SK-N-MC (cell line): ENCODE measurements around the gene WDR35.
A peak's percentile ranks its signal among the peaks of the same experiment; 100 is the strongest.

Experiments used
- DNase-seq: peaks from one replicate; pipeline ENCODE4 v3.0.0-alpha.2; 2011; ENCODE audit warnings: low read depth, low spot score
- H3K27ac ChIP-seq: fragments of 200-600 bp; sonication (generic); 2 replicates; pipeline ENCODE4 v1.5.1; 2016; ENCODE audit warnings: mixed run types
- H3K36me3 ChIP-seq: fragments of 200-600 bp; sonication (generic); 2 replicates; pipeline ENCODE4 v1.6.1; 2017; ENCODE audit warnings: antibody characterized with exemption, low read length, mixed read lengths; ENCODE audit not compliant: insufficient read depth
- H3K4me3 ChIP-seq: fragments of 200-600 bp; sonication (generic); 2 replicates; pipeline ENCODE4 v1.5.1; 2016
- H3K9ac ChIP-seq: fragments of 200-600 bp; sonication (generic); 2 replicates; pipeline ENCODE4 v1.8.0; 2017; ENCODE audit warnings: mixed run types, mixed read lengths; ENCODE audit not compliant: insufficient read length
- H3K9me3 ChIP-seq: fragments of 200-600 bp; sonication (generic); 2 replicates; pipeline ENCODE4 v1.6.1; 2017; ENCODE audit warnings: low read depth, mild to moderate bottlenecking, antibody characterized with exemption, low read length, moderate library complexity, mixed read lengths
- EZH2 ChIP-seq: fragments of 200-600 bp; sonication (generic); IDR thresholded peaks from one replicate; pipeline ENCODE4 v1.6.1; 2017; ENCODE audit warnings: antibody characterized with exemption
- FOXP2 ChIP-seq: optimal IDR thresholded peaks from 2 replicates; pipeline ENCODE3; 2011; ENCODE audit warnings: mild to moderate bottlenecking, moderate library complexity; ENCODE audit not compliant: insufficient read depth; ENCODE audit errors: extremely low read length, control extremely low read depth
- POLR2AphosphoS5 ChIP-seq: IDR thresholded peaks from 2 replicates; pipeline ENCODE4 v1.6.1; 2012; ENCODE audit warnings: mild to moderate bottlenecking, low read depth, low read length, borderline replicate concordance

The WDR35 gene

DNA sequence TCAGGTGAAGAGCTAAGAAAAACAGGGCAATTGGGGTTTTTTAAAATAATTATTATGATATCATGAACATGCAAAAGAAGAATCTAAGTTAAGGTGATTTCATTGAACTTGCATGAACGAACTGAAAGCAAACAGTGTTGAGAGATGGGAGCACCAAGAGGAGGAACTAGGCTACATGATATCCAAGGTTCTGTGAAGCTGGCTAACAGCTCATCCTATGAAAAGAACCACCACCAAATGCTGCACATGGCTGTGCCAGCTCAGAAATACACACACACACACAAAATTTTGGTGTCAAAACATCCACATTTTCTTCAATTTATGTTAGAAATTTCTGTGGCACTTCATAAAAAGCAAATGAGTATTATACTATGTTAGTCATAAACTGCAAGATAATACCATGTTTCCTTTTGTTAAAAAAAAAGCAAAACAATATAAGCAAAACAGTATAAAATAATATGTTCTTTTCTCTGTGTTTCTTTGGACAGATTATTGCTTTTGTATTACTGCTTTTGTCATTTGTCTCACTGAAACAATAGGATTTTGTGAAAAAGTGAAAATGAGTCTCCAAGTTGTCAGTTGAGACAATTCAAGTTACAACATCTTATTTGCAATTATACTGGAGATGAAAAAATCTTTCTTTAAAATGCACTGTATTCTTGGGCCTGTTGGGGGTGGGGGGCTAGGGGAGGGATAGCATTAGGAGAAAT is 75.5 kb downstream of the WDR35 start:
- no peak for TF ChIP-seq FOXP2
- no peak for TF ChIP-seq EZH2
- no peak for TF ChIP-seq POLR2AphosphoS5
- DNase-seq, result no peak
- Histone ChIP-seq H3K36me3 (peaks cover 17% of the 10 kb centered on the region), H3K4me3 (no peak overlapping the region), H3K27ac (no peak overlapping the region), H3K9ac (no peak overlapping the region), H3K9me3 (no peaks in the 10 kb centered on the region)

DNA sequence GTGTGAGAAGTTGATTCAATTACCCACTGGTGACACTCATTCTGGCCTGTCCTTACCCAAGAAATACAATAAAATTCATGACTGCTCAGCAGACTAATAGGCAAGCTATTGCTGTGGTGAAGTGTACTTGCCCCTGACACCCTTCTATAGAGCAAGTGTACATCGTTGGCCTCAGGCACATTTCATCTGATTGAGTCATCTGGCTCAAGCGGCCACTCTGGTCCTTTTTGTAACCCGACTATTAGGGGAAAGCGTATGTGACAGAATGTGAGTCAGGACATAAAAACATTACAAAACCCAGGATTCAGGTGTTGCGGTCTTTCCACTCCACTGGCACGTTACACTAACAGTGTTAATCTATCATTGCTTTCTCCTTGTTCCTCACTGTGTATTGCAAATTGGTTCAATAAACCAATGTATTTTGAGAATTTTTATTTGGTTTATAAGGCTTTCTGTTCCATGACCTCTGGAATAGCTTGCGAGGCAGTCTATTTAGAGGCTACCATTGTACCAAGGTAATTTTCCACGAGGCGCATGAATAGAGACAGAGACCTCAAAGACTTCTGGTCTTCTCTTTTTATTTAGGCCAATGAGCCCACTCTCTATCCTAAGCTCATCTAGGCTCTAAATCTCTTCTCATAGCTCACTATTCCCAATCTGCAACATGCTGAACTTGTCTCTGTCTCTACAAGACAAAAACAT is 77.9 kb downstream of the WDR35 start:
- Histone ChIP-seq H3K27ac (no peak overlapping the region), H3K4me3 (no peak overlapping the region), H3K36me3 (peaks cover 17% of the 10 kb centered on the region), H3K9ac (no peak overlapping the region), H3K9me3 (no peaks in the 10 kb centered on the region)
- DNase-seq, result no peak
- TF ChIP-seq POLR2AphosphoS5 (no peak), EZH2 (no peak), FOXP2 (no peak)

DNA sequence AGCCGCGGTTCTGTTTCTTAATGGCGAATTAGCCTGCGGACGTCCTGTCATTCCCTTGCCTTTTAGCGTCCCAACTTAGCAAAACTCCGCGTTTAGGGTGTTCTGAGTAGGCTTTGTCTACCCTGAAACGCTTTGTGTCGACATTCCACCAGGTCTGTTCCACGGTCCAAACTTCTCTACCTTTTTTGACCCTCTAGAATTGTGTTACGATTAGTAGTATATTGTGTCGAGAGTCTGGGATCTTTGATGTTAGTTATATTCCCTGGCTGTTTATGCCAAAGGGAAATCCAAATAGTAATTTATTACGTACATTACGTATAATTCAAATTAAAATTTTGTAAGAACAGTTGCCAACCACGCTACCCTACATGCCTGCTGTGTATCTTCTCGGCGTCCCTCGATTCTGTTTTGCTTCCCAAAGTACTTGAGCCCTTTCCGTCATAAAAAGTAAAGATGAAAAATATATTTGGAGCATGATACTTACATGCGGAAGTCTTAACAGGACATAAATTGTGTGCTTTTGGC is 87.6 kb downstream of the WDR35 start:
- no peak for TF ChIP-seq POLR2AphosphoS5
- no peak for TF ChIP-seq FOXP2
- no peak for TF ChIP-seq EZH2
- DNase-seq, result no peak
- H3K36me3 ChIP-seq, result no peaks in the 10 kb centered on the region
- H3K4me3 ChIP-seq, result peak overlapping the region; percentile 91
- H3K27ac ChIP-seq, result peak overlapping the region; percentile 91
- no peaks in the 10 kb centered on the region for H3K9me3 ChIP-seq
- H3K9ac ChIP-seq, result peak overlapping the region; percentile 91

DNA sequence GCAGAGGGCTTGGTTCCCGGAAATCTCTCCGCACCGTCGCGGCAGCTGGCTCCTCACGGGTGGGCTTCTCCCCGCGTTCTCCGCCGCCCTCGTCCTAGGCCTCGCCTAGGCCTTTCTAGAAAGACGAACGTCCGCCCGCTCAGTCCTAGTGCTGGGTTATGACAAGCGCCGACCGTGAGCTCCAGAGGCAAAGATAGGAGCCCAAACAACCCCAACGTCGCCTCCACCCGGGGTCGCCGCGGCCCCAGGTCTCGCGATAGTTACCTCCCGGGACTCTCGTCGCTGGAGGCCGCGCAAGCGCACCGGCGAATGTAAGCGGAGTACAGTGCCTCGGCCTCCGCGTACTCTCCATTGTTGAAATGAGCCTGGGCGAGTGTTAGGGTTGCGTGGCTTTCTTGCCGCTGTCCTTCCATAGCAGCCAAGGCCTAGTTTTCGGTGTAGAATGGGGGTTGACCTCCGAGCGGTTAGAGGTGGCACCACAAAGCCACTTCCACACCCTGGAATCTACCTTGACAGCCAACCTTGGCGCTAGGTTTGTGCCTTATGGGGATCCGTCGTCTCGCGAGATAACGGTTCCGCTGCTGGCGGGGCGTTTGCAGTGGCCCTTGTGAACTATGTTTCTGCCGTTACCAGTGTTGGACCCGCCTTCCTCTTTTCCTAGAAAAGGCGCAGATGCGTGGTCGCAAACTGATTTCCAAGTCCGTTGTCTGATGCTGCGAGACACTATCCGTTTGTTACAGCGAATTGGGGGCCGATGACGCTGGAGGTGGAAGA is 88.3 kb downstream of the WDR35 start, which contains the start of gene TTC32:
TTC32 (minus strand) TSS at position 542 of the 774 bp plus-strand sequence; CDS start at position 413, 129 bp downstream.
- H3K36me3 ChIP-seq, result no peaks in the 10 kb centered on the region
- TF ChIP-seq FOXP2, result no peak
- TF ChIP-seq POLR2AphosphoS5, result peak; percentile 91
- TF ChIP-seq EZH2, result no peak
- peak; percentile 90 for DNase-seq
- H3K4me3 ChIP-seq, result peak within 1 kb of the TSS; percentile 91
- H3K9me3 ChIP-seq, result no peaks in the 10 kb centered on the region
- H3K27ac ChIP-seq, result peak within 1 kb of the TSS; percentile 91
- peak within 1 kb of the TSS; percentile 91 for H3K9ac ChIP-seq

DNA sequence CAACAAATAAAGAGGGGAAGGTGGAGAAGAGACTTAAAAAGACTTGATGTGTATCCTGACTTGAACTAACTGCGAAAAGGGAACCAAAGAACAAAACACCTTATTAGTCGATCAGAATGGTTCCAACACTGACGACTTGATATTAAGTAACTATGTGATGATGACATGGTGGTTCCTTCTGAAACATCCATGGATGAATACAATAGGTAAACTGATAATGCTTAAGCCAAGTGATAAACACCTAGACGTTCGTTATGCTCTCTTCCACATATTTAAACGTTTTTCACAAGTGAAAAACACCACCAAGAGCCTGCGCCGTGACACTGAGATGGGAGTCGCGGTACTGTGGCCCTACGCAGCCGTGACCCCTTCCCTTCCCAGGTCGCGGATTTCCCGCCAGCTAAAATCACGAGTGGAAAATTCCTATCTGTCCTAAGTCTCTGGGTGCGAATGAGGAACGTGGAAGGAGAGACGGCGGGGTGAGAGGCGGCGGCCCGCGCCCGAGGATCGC is 88.9 kb downstream of the WDR35 start:
- peak overlapping the region; percentile 91 for H3K9ac ChIP-seq
- no peak for DNase-seq
- peak overlapping the region; percentile 91 for H3K4me3 ChIP-seq
- H3K36me3 ChIP-seq, result no peaks in the 10 kb centered on the region
- H3K27ac ChIP-seq, result peak overlapping the region; percentile 91; the same call in 1 of the 2 replicates
- H3K9me3 ChIP-seq, result no peaks in the 10 kb centered on the region
- no peak for TF ChIP-seq FOXP2
- TF ChIP-seq POLR2AphosphoS5, result no peak
- TF ChIP-seq EZH2, result no peak

DNA sequence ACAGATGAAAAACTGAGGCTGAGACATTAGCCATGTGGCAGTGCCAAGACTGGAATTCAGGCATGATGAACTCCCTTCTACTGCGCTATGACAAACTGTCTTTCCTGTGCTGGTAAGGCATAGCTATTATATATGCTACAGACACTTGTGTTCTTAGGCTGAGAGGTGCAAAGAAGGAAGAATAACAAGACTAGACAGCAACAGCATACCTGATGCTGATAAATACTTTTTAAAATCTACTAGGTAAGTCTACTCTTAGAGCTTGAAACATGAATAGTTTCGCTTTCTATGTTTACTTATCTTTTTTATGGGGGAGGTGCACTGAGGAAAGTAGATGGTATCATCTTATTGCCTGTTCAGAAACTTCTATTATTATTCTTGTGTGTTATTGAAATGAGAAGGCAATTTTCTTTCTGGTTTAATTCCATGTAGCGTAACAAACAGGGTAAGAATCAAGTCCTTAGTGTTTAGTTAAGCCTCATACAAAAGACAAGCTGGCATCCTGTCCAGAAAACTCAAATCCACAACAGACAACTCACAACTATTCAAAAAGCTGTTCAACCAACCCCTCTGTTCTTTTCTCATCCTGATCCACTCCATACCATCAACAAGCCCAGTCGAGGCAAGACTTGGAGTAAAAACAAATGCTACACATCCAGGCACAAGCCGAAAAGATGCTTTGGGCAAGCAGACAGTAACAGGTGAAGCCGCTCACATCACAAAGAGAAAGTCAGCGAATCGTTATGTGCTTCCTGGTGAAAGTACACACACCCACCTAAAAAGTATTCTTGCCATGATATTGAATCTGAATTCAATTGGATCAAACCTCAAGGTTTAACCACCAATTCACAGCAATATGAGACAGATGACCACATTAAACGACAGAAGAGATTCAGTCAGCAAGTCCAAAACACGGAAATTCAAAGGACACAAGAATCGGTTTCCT is 89.6 kb downstream of the WDR35 start:
- no peaks in the 10 kb centered on the region for H3K36me3 ChIP-seq
- no peak for DNase-seq
- H3K27ac ChIP-seq, result no peak overlapping the region
- peak overlapping the region; percentile 91 for H3K4me3 ChIP-seq
- peak overlapping the region; percentile 91 for H3K9ac ChIP-seq
- H3K9me3 ChIP-seq, result no peaks in the 10 kb centered on the region
- TF ChIP-seq EZH2 (no peak), POLR2AphosphoS5 (no peak), FOXP2 (no peak)
